C4-2B (cell line): Measurements from ENCODE around the gene PSMD14.

ENCODE experiments used
- H3K27ac ChIP-seq: fragments of 450-650 bp; 2 replicates; pipeline ENCODE4 v1.5.1; 2017
- CTCF ChIP-seq: fragments of 450-650 bp; conservative IDR thresholded peaks from 2 replicates; pipeline ENCODE4 v1.5.1; 2017; ENCODE audit warnings: mild to moderate bottlenecking
- ZFX ChIP-seq: fragments of 450-650 bp; IDR thresholded peaks from 2 replicates; pipeline ENCODE4 v1.6.1; 2017

PSMD14 gene

GRCh38 chr2:161388146-161388779, 80.0 kb downstream of the PSMD14 start:
- TF ChIP-seq ZFX (no peak), CTCF (no peak)
- H3K27ac ChIP-seq, result no peak overlapping the region

DNA sequence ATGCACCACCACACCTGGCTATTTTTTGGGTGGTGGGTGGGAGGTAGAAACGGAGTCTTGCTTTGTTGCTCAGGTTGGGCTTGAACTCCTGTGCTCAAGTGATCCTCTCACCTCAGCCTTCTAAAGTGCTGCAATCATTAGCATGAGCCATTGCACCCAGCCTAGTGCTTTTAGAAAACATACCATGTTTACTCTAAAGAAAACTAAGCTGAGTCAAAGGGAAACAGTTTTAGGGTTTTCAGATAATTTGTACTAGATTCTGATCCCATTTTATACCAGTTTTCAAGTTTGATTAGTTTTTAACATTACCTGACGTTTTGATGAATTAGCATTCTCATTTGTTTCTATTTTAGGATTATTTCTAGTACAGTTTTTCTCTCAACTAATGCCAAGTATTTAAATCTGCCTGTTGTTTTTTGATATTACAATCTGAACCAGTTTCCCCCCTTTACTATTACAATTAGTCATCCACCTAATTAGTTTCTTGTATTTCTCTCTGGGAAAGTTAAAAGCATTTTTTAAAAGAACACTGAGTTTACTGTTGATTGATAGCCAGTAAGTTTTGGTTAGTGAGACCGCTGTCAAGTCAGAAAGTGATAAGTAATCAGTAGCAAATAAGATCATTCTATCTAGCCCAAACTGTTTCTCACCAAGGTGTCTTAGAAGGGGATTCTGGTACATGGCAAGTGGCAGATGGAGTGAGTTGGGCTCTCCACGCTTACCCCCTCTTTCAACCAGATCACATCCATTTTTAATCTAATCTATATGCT, 83.7 kb downstream of the PSMD14 start:
- no peak overlapping the region for H3K27ac ChIP-seq
- TF ChIP-seq CTCF (no peak), ZFX (no peak)

- no peak overlapping the region for H3K27ac ChIP-seq
- TF ChIP-seq CTCF (no peak), ZFX (no peak)
Measured at GRCh38 chr2:161400076-161400475, 91.9 kb downstream of the PSMD14 start.

- TF ChIP-seq CTCF (no peak), ZFX (no peak)
- no peak overlapping the region for H3K27ac ChIP-seq
Measured at GRCh38 chr2:161402297-161402696, 94.1 kb downstream of the PSMD14 start.

DNA sequence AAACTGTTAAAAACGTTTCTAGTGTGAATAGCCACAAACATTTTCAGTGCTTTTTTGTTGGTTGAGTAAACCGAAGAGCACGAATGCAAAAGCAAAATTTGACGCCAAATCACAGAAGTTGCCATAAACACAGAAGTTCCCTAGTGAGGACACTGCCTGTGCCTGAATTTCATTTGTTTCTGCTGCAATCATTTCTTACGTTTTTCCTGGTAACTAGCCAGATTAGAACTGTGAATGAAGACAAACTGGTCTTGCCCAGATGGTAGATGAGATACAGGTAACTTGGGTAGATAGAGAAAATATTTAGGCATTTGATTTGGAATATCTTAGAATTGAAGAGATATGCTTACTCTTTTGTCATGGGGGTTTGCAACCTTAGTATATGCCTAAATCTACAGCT, 98.1 kb downstream of the PSMD14 start:
- H3K27ac ChIP-seq, result no peak overlapping the region
- TF ChIP-seq CTCF (no peak), ZFX (no peak)

DNA sequence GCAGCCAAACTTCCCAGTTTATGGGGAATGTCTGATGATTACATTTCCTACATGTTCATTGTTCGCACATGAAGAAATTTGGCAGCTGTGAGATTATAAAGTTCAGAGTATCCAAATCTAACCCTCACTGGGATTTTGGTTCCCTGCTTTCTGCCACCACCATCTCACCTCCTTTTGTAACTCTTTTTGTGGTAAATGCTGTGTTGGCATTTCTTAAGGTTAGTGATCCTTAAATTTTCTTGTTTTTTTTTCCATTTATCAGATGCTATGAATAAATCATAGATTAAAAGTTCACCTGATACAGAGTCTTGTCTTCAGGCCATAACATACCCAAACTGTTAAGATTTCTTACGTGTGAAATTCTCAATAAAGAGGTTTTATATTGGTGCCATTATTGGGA, 99.4 kb downstream of the PSMD14 start:
- no peak overlapping the region for H3K27ac ChIP-seq

More for the DNA sequence above, 99.4 kb downstream of the PSMD14 start:
- TF ChIP-seq CTCF (no peak), ZFX (no peak)
